Stimulated activated CD8-positive, alpha-beta memory T cell treated with anti-CD3 and anti-CD28 coated beads, Interleukin-12 subunit alpha, Interleukin-12 subunit beta, amount 100 ng/mL, for 24 hours (primary cell): ENCODE data around the gene GAPT.

Experiments
- DNase-seq: peaks from one replicate; pipeline ENCODE4 v3.0.0-alpha.2; 2020; ENCODE audit errors: extremely low read depth

GAPT gene

GRCh38 chr5:58460732-58461286 lies 30.4 kb upstream of the GAPT start:
- DNase-seq, result peak; percentile 59

- DNase-seq, result no peak
Observed at GRCh38 chr5:58462154-58462553, 29.1 kb upstream of the GAPT start.

- no peak for DNase-seq
Observed at GRCh38 chr5:58462623-58463230, 28.5 kb upstream of the GAPT start.

GRCh38 chr5:58466939-58467338 lies 24.3 kb upstream of the GAPT start:
- DNase-seq, result no peak

- no peak for DNase-seq
Observed at GRCh38 chr5:58469896-58470295, 21.3 kb upstream of the GAPT start.

- no peak for DNase-seq
Observed at GRCh38 chr5:58475404-58475803, 15.8 kb upstream of the GAPT start.

- no peak for DNase-seq
Observed at GRCh38 chr5:58477760-58478376, 13.4 kb upstream of the GAPT start.

- no peak for DNase-seq
Observed at GRCh38 chr5:58481066-58481676, 10.1 kb upstream of the GAPT start.

- DNase-seq, result no peak
Observed at GRCh38 chr5:58481828-58482227, 9.4 kb upstream of the GAPT start.

- no peak for DNase-seq
Observed at GRCh38 chr5:58482536-58482935, 8.7 kb upstream of the GAPT start.

GRCh38 chr5:58484505-58484904 lies 6.7 kb upstream of the GAPT start:
- no peak for DNase-seq

GRCh38 chr5:58486290-58486689 lies 4.9 kb upstream of the GAPT start:
- no peak for DNase-seq

GRCh38 chr5:58490402-58491050 lies 709 bp upstream of the GAPT start:
- no peak for DNase-seq

- DNase-seq, result no peak
Observed at GRCh38 chr5:58493141-58493540, 1.9 kb downstream of the GAPT start.

- no peak for DNase-seq
Observed at GRCh38 chr5:58496488-58496887, 5.3 kb downstream of the GAPT start.

- DNase-seq, result no peak
Observed at GRCh38 chr5:58497386-58497785, 6.2 kb downstream of the GAPT start.

GRCh38 chr5:58497921-58498320 lies 6.7 kb downstream of the GAPT start:
- DNase-seq, result no peak

GRCh38 chr5:58498340-58498942 lies 7.2 kb downstream of the GAPT start:
- no peak for DNase-seq

- no peak for DNase-seq
Observed at GRCh38 chr5:58499231-58499630, 8.0 kb downstream of the GAPT start.

GRCh38 chr5:58499941-58500340 lies 8.7 kb downstream of the GAPT start:
- DNase-seq, result no peak

GRCh38 chr5:58501778-58502417 lies 10.7 kb downstream of the GAPT start:
- no peak for DNase-seq
